ENCODE data around the gene MFSD12.
"Not testable (repeated sequence)": the region's sequence is repeated elsewhere in the genome, so short reads cannot be mapped to it uniquely, and the experiment has no call there.

MFSD12 gene

GRCh38 chr19:3536429-3537100 is 20.8 kb downstream of the MFSD12 start:
- no peak for DNase-seq

GRCh38 chr19:3535981-3536380 is 21.4 kb downstream of the MFSD12 start:
- no peak for DNase-seq

- no peak for DNase-seq
Measured at GRCh38 chr19:3535563-3535965, 21.8 kb downstream of the MFSD12 start.

- DNase-seq = no peak
Measured at GRCh38 chr19:3535235-3535535, 22.2 kb downstream of the MFSD12 start.

- no peak for DNase-seq
Measured at GRCh38 chr19:3534375-3535234, 22.8 kb downstream of the MFSD12 start.

- DNase-seq = no peak
Measured at GRCh38 chr19:3533563-3534216, 23.7 kb downstream of the MFSD12 start.

GRCh38 chr19:3533033-3533432 is 24.4 kb downstream of the MFSD12 start:
- DNase-seq = no peak

GRCh38 chr19:3532154-3532786 is 25.1 kb downstream of the MFSD12 start:
- no peak for DNase-seq

GRCh38 chr19:3531716-3532115 is 25.7 kb downstream of the MFSD12 start:
- no peak for DNase-seq

- DNase-seq = no peak
Measured at GRCh38 chr19:3530389-3530788, 27.0 kb downstream of the MFSD12 start.

- not testable (repeated sequence) for DNase-seq
Measured at GRCh38 chr19:3529299-3529698, 28.1 kb downstream of the MFSD12 start.

GRCh38 chr19:3528539-3529211 is 28.7 kb downstream of the MFSD12 start:
- DNase-seq = no peak

GRCh38 chr19:3528080-3528479 is 29.3 kb downstream of the MFSD12 start:
- DNase-seq = no peak

GRCh38 chr19:3527238-3527910 is 30.0 kb downstream of the MFSD12 start:
- DNase-seq = no peak

- no peak for DNase-seq
Measured at GRCh38 chr19:3526507-3527237, 30.7 kb downstream of the MFSD12 start.

- no peak for DNase-seq
Measured at GRCh38 chr19:3524904-3525451, 32.4 kb downstream of the MFSD12 start.

- DNase-seq = no peak
Measured at GRCh38 chr19:3524078-3524842, 33.1 kb downstream of the MFSD12 start.

- DNase-seq = no peak
Measured at GRCh38 chr19:3523361-3524077, 33.9 kb downstream of the MFSD12 start.
